ENCODE data around the gene LDB2. TPM values are rescaled to one million over a fixed set of nuclear protein-coding genes. Genes with fewer than 3 reads are reported as not detected.

Gene LDB2
- total RNA-seq, 2 experiments from 2014 or later: not detected

GRCh38 chr4:16838226-16838875 is 60.1 kb downstream of the LDB2 start:
- Histone ChIP-seq H2AFZ (ENCODE audit: low read length) (no peak overlapping the region), H3K4me2 (ENCODE audit: low read length) (no peak overlapping the region), H3K36me3 (ENCODE audit: insufficient read depth, low read length) (no peaks in the 10 kb centered on the region), H4K20me1 (ENCODE audit: insufficient read depth, low read length) (no peaks in the 10 kb centered on the region), H3K27ac (ENCODE audit: low read depth, low read length, poor library complexity, severe bottlenecking) (no peak overlapping the region), H3K9me2 (ENCODE audit: insufficient read depth, low read length) (no peaks in the 10 kb centered on the region), H3K79me2 (ENCODE audit: insufficient read depth, low read depth, low read length) (no peaks in the 10 kb centered on the region), H3K4me1 (ENCODE audit: insufficient read depth, low read length, poor library complexity, severe bottlenecking) (no peaks in the 10 kb centered on the region), H3K4me3 (ENCODE audit: low read depth, low read length, poor library complexity, severe bottlenecking) (no peak overlapping the region), H3K9me3 (ENCODE audit: low read length) (no peaks in the 10 kb centered on the region)
- ChIA-PET CTCF (ENCODE audit: unreplicated experiment) (no interaction called here), POLR2A (interaction anchor here (0.7 kb wide), 1 partner anchor 34 kb away, joined by 3 read pairs; no protein-coding TSS in a partner anchor)
- TF ChIP-seq EZH2phosphoT487 (IDR thresholded peaks at IDR 0.05; ENCODE audit: borderline replicate concordance, low read depth, low read length): no peak
- TF ChIP-seq, protein P1, sequence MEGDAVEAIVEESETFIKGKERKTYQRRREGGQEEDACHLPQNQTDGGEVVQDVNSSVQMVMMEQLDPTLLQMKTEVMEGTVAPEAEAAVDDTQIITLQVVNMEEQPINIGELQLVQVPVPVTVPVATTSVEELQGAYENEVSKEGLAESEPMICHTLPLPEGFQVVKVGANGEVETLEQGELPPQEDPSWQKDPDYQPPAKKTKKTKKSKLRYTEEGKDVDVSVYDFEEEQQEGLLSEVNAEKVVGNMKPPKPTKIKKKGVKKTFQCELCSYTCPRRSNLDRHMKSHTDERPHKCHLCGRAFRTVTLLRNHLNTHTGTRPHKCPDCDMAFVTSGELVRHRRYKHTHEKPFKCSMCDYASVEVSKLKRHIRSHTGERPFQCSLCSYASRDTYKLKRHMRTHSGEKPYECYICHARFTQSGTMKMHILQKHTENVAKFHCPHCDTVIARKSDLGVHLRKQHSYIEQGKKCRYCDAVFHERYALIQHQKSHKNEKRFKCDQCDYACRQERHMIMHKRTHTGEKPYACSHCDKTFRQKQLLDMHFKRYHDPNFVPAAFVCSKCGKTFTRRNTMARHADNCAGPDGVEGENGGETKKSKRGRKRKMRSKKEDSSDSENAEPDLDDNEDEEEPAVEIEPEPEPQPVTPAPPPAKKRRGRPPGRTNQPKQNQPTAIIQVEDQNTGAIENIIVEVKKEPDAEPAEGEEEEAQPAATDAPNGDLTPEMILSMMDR (conservative IDR thresholded peaks at IDR 0.05; ENCODE audit: low read length): no peak
- BruUV-seq (replicated peaks): no TSS peak
- intact Hi-C loops (cut with micrococcal nuclease; ENCODE audit: unreplicated experiment): no loop called here
- no peak for DNase-seq (ENCODE audit: low spot score)

- ChIA-PET CTCF (ENCODE audit: unreplicated experiment) (no interaction called here), POLR2A (no interaction called here)
- no peak for TF ChIP-seq EZH2phosphoT487 (IDR thresholded peaks at IDR 0.05; ENCODE audit: borderline replicate concordance, low read depth, low read length)
- TF ChIP-seq, protein P1 (conservative IDR thresholded peaks at IDR 0.05; ENCODE audit: low read length): no peak
- Histone ChIP-seq H4K20me1 (ENCODE audit: insufficient read depth, low read length) (no peaks in the 10 kb centered on the region), H2AFZ (ENCODE audit: low read length) (no peak overlapping the region), H3K4me2 (ENCODE audit: low read length) (no peak overlapping the region), H3K9me3 (ENCODE audit: low read length) (no peaks in the 10 kb centered on the region), H3K36me3 (ENCODE audit: insufficient read depth, low read length) (no peaks in the 10 kb centered on the region), H3K4me3 (ENCODE audit: low read depth, low read length, poor library complexity, severe bottlenecking) (no peak overlapping the region), H3K4me1 (ENCODE audit: insufficient read depth, low read length, poor library complexity, severe bottlenecking) (no peaks in the 10 kb centered on the region), H3K79me2 (ENCODE audit: insufficient read depth, low read depth, low read length) (no peaks in the 10 kb centered on the region), H3K9me2 (ENCODE audit: insufficient read depth, low read length) (no peaks in the 10 kb centered on the region), H3K27ac (ENCODE audit: low read depth, low read length, poor library complexity, severe bottlenecking) (no peak overlapping the region)
- no TSS peak for BruUV-seq (replicated peaks)
- intact Hi-C loops (cut with micrococcal nuclease; ENCODE audit: unreplicated experiment): no loop called here
- no peak for DNase-seq (ENCODE audit: low spot score)
Measured at GRCh38 chr4:16837475-16837874, 61.0 kb downstream of the LDB2 start.

DNA sequence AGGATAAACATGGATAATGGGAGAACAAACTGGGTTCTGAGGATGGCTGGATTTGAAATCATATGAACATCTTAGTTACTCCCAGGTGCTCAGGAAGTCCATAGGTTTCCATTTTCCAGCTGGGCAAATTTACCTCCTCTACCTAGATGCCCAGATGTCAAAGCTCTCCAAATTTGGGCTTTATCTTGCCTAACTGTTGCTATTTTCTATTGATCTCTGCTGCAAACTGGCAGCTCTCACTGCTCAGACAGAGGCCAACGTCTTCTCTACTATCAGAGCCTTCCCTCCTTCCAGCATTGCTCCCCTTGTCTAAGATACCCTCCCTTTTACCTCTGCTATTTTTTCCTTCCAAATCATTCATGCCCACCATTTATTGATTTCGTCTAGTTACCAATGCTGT is 62.1 kb downstream of the LDB2 start:
- ChIA-PET POLR2A (interaction anchor here (0.5 kb wide), 1 partner anchor 129 kb away, joined by 3 read pairs; no protein-coding TSS in a partner anchor), CTCF (ENCODE audit: unreplicated experiment) (no interaction called here)
- TF ChIP-seq EZH2phosphoT487 (IDR thresholded peaks at IDR 0.05; ENCODE audit: borderline replicate concordance, low read depth, low read length): no peak
- Histone ChIP-seq H3K9me3 (ENCODE audit: low read length) (no peaks in the 10 kb centered on the region), H2AFZ (ENCODE audit: low read length) (no peak overlapping the region), H3K36me3 (ENCODE audit: insufficient read depth, low read length) (no peaks in the 10 kb centered on the region), H3K4me2 (ENCODE audit: low read length) (no peak overlapping the region), H4K20me1 (ENCODE audit: insufficient read depth, low read length) (no peaks in the 10 kb centered on the region), H3K79me2 (ENCODE audit: insufficient read depth, low read depth, low read length) (no peaks in the 10 kb centered on the region), H3K27ac (ENCODE audit: low read depth, low read length, poor library complexity, severe bottlenecking) (no peak overlapping the region), H3K4me1 (ENCODE audit: insufficient read depth, low read length, poor library complexity, severe bottlenecking) (no peaks in the 10 kb centered on the region), H3K9me2 (ENCODE audit: insufficient read depth, low read length) (no peaks in the 10 kb centered on the region), H3K4me3 (ENCODE audit: low read depth, low read length, poor library complexity, severe bottlenecking) (no peak overlapping the region)
- intact Hi-C loops (cut with micrococcal nuclease; ENCODE audit: unreplicated experiment): no loop called here
- BruUV-seq (replicated peaks): no TSS peak
- no peak for DNase-seq (ENCODE audit: low spot score)
